ENCODE measurements around the gene GFM1.

Gene GFM1

DNA sequence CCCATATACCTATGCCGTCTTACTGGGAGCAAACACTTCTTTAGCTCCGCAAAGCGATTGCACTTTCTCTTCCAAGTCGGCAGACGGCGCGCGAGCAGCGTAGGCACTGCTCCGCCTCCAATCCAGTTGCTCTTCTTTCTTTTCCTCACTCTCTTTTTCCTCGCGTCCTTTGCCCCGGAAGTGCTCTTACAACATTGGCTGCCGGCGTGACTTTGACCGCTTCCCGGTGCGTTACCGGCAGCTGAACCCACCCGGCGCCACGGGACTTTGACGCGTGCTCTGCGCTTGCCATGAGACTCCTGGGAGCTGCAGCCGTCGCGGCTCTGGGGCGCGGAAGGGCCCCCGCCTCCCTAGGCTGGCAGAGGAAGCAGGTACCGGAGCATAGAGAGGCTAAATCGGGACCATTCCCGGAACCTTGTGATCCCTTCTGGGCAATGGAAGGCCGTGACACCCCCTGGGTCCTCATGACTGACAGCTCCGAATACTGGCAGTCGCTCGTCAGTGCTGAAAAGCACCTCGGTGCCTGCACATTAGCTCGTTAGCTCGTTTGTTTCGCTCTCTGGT is at the start of gene GFM1:
TSS of gene GFM1 (plus strand) at position 183 of the 564 bp plus-strand sequence. CDS start at position 291, 108 bp downstream.
- DNase-seq (ENCODE audit: low read depth): peak; percentile 95
- H3K4me3 ChIP-seq (ENCODE audit: low read depth, low read length): peak within 1 kb of the TSS; percentile 86
- TF ChIP-seq, protein P1, sequence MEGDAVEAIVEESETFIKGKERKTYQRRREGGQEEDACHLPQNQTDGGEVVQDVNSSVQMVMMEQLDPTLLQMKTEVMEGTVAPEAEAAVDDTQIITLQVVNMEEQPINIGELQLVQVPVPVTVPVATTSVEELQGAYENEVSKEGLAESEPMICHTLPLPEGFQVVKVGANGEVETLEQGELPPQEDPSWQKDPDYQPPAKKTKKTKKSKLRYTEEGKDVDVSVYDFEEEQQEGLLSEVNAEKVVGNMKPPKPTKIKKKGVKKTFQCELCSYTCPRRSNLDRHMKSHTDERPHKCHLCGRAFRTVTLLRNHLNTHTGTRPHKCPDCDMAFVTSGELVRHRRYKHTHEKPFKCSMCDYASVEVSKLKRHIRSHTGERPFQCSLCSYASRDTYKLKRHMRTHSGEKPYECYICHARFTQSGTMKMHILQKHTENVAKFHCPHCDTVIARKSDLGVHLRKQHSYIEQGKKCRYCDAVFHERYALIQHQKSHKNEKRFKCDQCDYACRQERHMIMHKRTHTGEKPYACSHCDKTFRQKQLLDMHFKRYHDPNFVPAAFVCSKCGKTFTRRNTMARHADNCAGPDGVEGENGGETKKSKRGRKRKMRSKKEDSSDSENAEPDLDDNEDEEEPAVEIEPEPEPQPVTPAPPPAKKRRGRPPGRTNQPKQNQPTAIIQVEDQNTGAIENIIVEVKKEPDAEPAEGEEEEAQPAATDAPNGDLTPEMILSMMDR (IDR thresholded peaks at IDR 0.05; ENCODE audit: control insufficient read depth, extremely low read depth, insufficient read depth): peak; percentile 98

DNA sequence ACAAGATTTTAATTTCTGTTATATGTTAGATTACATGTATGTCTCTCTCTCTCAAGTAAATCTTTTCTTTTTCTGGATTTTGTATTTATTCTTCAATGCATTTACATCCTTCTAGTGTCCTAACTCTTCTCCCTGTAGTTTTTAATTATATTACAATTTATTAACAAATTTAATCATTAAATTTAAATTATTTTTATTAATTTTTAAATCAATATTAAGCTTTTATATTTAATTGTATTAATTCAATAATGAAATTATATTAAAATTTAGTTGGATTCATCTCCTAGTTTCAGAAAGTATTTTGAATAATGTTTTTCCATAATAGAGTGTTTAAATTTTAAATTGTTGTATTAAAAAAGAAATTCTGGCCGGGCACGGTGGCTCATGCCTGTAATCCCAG is 43.5 kb upstream of the GFM1 start:
- TF ChIP-seq, protein P1 (IDR thresholded peaks at IDR 0.05; ENCODE audit: control insufficient read depth, extremely low read depth, insufficient read depth): no peak

DNA sequence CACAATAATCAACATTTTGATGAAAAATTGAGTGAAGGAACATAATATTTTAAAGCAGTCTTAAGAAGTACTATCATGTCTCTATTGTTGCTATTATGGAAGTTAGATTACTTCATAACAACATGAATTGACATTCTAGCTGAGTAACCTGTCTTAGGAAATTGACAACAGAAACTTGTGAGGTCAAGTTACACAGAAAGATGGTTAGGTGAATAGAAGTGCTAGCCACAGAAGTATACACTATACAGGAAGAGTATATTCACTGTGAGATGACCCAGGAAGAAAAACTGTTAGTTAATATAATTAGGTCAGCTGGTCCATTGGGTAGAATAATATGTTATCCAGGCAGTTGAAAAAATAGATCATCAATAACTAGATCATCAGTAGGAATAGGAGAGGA is 42.1 kb upstream of the GFM1 start:
- no peak for DNase-seq (ENCODE audit: low read depth)
- no peak overlapping the region for H3K4me3 ChIP-seq (ENCODE audit: low read depth, low read length)
- TF ChIP-seq, protein P1 (IDR thresholded peaks at IDR 0.05; ENCODE audit: control insufficient read depth, extremely low read depth, insufficient read depth): no peak

More for the DNA sequence above, 43.5 kb upstream of the GFM1 start:
- H3K4me3 ChIP-seq (ENCODE audit: low read depth, low read length): no peak overlapping the region
- no peak for DNase-seq (ENCODE audit: low read depth)

GRCh38 chr3:158617982-158618875 is 26.1 kb upstream of the GFM1 start:
- H3K4me3 ChIP-seq (ENCODE audit: low read depth, low read length): no peak overlapping the region
- no peak for DNase-seq (ENCODE audit: low read depth)
- TF ChIP-seq, protein P1 (IDR thresholded peaks at IDR 0.05; ENCODE audit: control insufficient read depth, extremely low read depth, insufficient read depth): no peak

- TF ChIP-seq, protein P1 (IDR thresholded peaks at IDR 0.05; ENCODE audit: control insufficient read depth, extremely low read depth, insufficient read depth): no peak
- no peak for DNase-seq (ENCODE audit: low read depth)
- H3K4me3 ChIP-seq (ENCODE audit: low read depth, low read length): no peak overlapping the region
These were observed 18.4 kb upstream of the GFM1 start for GRCh38 chr3:158625881-158626280.

DNA sequence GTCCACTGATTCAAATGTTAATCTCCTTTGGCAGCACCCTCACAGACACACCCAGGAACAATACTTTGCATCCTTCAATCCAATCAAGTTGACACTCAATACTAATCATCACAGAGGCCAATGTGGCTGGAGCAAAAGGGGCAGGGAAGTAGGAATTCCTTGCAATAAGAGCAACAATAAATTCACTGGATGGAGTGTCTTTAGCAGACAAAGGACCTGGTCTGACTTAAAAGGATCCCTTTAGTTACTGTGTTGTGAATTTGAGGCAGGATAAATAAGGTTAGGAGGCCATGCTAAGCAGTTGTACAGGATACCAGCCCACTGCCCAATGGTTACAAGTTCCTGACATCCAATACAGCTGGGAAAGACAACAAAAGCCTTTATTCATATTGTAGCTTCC is 12.3 kb upstream of the GFM1 start:
- TF ChIP-seq, protein P1 (IDR thresholded peaks at IDR 0.05; ENCODE audit: control insufficient read depth, extremely low read depth, insufficient read depth): no peak
- no peak for DNase-seq (ENCODE audit: low read depth)
- no peak overlapping the region for H3K4me3 ChIP-seq (ENCODE audit: low read depth, low read length)

Measured in LNCaP clone FGC (cell line).